GM18505 (cell line): ENCODE data around the gene PPP1R9B.

Source experiments
- ATAC-seq: cut with Tn5 transposase; IDR thresholded peaks from one replicate; pipeline ENCODE4 v1.9.1; 2021; ENCODE audit not compliant: unreplicated experiment
- POLR2A ChIP-seq: IDR thresholded peaks from 4 replicates; pipeline ENCODE4 v1.6.1; 2011; ENCODE audit warnings: borderline replicate concordance; ENCODE audit not compliant: insufficient read depth, insufficient read length; ENCODE audit errors: extremely low read depth

Gene PPP1R9B

DNA sequence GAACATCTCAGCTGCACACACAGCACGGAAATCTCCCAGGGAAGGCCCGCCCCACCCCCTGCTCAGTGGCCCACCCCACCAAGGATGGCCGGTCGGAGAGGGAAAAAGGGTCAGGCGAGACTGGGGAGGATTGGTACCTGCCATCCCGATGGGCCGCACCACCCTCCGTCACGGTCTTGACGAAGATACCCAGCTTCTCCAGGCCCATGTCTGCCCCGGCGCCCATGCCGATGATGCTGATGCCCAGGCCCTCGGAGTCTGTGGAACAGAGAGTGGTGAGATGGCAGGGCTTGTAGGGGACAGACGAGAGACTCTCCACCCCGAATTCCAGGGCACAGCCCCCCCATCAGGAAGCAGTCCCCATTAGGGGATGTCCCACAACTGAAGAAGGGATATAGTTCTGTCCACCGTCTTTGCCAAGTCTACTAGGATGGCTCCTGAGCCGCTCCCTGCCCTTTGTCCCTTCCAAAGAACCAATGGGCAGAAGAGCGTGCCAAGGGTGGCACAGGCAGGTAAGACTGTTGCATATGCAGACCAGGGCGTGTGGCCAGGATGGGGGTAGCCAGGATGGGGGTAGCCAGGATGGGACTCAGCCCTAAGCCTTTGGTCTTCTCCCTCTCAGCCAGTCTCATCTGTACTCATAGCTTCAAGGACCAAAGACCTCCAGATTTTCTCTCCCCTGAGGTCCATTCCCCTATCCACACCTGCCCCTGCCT is 6.9 kb downstream of the PPP1R9B start:
- TF ChIP-seq POLR2A: no peak
- ATAC-seq: no peak

DNA sequence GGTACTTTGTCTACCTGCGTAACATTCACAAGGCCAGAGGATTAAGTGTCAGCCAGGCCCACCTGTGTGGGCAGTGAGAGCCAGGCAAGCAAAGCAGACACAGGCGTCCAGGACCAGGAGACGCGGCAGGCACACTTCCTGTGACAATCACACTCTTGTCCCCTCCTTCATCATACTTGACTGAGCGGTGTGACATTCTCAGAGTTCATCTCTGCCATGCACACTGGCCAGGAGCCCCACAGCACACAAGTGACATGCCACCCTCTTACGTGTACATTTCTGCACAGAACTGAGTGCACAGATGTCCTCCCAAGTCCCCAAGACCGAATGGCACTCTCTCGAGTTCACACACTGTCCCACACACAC is 8.7 kb downstream of the PPP1R9B start:
- ATAC-seq: no peak
- TF ChIP-seq POLR2A: no peak

DNA sequence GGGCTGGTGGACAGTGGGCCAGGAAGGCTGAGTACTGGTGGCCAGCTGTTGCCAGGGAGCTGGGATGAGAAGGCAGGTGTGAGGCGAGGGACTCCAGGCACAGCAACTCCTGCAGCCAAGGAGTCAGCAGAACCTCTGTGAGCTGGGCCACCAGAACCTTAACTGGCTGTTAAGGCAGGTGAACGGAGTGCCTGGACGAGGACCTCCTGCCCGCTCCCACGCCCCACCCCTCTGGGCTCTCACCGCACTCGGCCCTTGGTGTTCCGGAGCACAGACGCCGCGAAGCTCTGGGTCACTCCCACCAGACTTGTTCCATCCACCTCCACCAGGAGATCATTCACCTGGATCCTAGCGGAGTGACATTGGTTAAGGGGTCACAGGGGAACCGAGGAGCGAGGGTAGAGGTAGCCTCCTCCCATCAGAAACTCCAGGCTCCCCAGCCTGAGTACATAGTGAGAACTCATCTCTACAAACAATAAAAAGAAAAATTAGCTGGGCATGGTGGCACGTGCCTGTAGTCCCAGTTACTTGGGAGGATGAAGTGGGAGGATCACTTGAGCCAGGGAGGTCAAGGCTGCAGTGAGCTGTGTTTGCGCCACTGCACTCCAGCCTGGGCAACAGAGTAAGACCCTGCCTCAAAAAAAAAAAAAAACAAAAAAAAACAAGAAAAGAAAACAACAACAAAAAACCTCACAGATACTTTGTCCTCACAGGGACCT is 9.3 kb downstream of the PPP1R9B start:
- TF ChIP-seq POLR2A: no peak
- ATAC-seq: no peak

GRCh38 chr17:50139950-50140885 is 10.3 kb downstream of the PPP1R9B start:
- TF ChIP-seq POLR2A: no peak
- no peak for ATAC-seq

DNA sequence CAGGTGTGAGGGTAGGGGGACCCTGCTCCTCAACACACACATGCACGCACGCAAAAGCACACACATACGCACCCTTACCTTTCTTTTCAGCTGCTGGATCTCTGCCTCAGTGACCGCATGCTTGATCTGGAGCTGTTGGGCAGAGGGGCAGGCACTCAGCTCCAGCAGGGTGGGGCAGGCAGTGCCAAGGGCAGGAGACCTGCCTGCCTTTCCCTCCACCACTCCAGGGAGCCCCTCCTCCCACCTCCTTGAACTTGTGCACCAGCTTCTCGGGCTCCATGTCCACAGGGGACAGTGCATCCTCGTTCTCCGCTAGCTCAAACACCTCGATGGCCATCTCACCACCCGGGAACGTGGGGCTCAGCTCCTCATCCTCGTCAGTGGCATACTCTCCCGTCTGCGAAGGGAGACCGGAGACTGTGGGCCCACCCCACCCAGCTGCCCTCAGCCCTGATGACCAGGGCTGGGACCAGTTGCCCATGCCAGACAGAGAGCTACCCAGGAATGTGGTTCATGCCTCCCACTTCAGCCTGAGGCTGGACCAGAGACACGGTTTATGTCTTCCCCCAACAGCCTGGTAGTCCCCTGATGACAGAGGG is 11.2 kb downstream of the PPP1R9B start:
- no peak for TF ChIP-seq POLR2A
- ATAC-seq: no peak

GRCh38 chr17:50137042-50137441 is 13.4 kb downstream of the PPP1R9B start:
- no peak for ATAC-seq
- no peak for TF ChIP-seq POLR2A

- TF ChIP-seq POLR2A: no peak
- no peak for ATAC-seq
These were observed 14.3 kb downstream of the PPP1R9B start for GRCh38 chr17:50136096-50136687.

DNA sequence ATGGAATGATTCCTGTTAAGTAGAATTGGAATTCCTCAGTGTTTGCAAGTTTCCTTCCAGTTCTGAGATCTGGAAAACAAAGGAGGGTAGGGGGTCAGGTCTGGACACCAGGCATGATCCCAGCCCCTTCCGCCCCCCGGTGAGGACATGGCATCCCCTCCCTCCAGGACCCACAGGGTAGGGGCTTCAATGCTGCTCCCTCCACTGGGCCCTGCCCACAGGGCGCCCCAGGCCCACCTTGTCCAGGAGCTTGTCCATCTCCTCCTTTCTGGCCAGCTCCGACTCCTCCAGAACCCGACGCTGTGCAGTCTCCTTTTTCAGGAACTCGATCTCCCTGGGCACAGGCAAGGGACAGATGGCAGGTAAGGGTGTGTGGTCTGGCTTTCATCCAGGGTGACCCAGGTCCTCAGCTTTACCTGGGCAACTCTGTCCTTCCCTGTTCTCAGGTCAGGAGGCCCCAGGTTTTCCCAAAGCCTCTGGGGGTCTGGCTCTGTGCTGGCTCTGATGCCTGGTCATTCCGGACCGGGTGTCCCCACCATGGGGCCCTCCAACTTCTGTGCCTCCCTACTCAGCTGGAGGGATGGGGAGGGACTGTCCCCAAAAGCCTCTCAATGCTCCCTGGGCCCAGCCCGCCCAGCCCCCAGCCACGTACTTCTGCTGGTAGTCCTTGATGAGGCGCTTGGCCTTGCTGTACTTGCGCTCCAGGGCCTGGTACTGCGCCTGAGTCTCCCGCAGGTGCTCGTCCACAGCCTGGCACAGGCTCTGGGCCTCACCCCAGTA is 15.0 kb downstream of the PPP1R9B start:
- ATAC-seq: no peak

DNA sequence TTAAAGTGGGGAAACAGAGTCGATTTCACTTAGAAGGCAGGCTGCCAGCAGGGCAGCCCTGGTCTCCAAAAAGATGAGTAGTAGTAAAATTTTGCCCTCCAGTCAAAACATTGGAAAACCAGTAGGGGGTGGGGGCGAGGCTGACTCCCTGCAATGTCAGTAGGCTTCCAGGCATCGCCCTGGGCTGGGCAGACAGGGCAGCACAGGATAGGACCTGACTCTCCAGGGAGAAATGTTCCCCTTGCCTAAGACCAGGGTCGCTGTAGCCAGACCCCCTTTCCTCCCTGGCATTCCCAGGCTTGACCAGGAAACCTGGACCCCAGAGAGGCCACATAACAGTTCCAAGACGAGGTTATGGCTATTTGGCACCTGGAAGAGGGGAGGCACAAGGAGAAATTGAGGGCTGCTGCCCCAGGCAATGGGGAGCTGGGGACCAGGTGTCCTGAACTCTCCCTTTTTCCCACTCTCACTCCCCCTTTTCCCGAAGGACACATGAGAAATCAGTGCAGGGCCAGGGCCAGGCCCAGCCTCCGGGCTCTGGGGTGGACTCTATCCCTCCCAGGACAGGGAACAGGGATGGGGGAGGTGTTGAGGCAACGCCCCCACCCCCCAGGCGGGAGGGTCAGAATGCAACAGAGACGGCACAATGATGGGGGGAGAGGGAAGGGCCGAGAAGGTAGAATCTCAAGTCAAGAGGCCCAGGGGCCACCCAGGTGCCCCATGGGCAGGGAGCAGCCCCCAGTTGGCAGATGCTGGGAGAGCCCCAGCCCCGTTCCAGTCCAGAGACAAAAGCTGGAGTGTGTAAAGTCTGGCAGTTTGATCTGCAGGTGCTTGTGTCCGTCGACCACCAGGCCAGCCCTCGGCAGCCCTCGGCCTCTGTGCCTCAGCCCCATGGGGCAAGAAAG is 16.0 kb downstream of the PPP1R9B start:
- ATAC-seq: no peak
- no peak for TF ChIP-seq POLR2A

More for the DNA sequence above, 15.0 kb downstream of the PPP1R9B start:
- TF ChIP-seq POLR2A: no peak

GRCh38 chr17:50133769-50134099 is 16.7 kb downstream of the PPP1R9B start:
- no peak for ATAC-seq

GRCh38 chr17:50133028-50133768 is 17.3 kb downstream of the PPP1R9B start:
- ATAC-seq: no peak
- TF ChIP-seq POLR2A: no peak

More at GRCh38 chr17:50133769-50134099, 16.7 kb downstream of the PPP1R9B start:
- TF ChIP-seq POLR2A: no peak

DNA sequence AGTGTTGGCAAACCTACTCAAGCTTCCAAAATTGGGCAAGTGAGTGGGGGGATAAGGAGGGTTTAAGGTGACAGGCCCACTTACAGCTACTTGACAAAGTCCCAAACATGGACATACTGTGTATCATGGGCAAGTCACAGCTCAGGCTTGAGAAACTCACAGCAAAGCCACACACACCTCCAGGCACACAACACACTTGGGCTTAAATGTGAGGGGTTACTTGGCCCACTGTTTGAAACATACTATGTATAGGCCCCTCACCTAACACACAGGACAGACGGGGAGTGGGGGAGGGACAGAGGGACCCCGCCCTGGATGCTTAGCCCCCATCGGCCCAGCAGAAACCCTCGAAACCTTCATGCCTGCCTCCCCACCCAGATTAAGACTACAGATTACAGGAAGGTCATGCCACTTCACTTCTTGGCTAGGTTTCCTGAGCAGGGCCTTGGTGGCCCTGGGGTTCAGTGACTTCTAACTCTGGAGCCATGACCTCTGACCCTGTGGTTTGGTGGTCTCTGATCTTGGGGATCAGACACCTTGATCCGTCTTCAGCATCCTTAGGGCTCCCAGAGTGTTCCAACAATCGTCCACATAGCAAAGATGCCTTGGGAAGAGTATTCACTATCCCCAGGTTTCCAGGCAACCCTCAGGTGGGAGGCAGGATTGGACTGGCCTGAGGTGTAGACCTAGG is 18.2 kb downstream of the PPP1R9B start:
- ATAC-seq: no peak
- TF ChIP-seq POLR2A: peak; percentile 21
